ENCODE measurements around the gene SHH. TPM values are rescaled to one million over a fixed set of nuclear protein-coding genes. Genes with fewer than 3 reads are reported as not detected.

SHH gene
- total and polyA plus RNA-seq, 2 of the 13 experiments (the other 11 are each of a cell fraction or from before 2014, with no cell fraction given): 1.9 to 3.4 TPM

GRCh38 chr7:155790666-155791065, 21.6 kb downstream of the SHH start:
- H3K79me2 ChIP-seq (ENCODE audit: insufficient read depth, low read length): no peaks in the 10 kb centered on the region
- no peak overlapping the region for H3K9ac ChIP-seq (ENCODE audit: insufficient read depth, low read depth, low read length)
- no peak overlapping the region for H3K27ac ChIP-seq (ENCODE audit: extremely low read length, insufficient read depth, low read length)
- peaks cover 2 to 5% of the 10 kb centered on the region in 2 experiments; a peak in 2 of 5 replicates for H3K27me3 ChIP-seq (ENCODE audit: control insufficient read depth in 1 of 2, insufficient read depth in 2 of 2, low read length in 2 of 2)
- 20% methylated on average over 8 of the region's 8 CpGs for WGBS (ENCODE audit: low lambda C conversion rate)
- no peak overlapping the region for H3K4me3 ChIP-seq (replicated peaks in 1 of 3; ENCODE audit: insufficient read depth in 1 of 3, low read depth in 2 of 3, low read length in 3 of 3)
- ATAC-seq (no peak), FAIRE-seq (no peak), DNase-seq (ENCODE audit: low spot score) (no peak)
- H3K9me3 ChIP-seq (ENCODE audit: low read length): no peaks in the 10 kb centered on the region
- H2AFZ ChIP-seq (ENCODE audit: low read length): no peak overlapping the region
- TF ChIP-seq BHLHE40 (IDR thresholded peaks at IDR 0.05; ENCODE audit: low read length) (peak; percentile 70), PAXIP1 (CRISPR knock-in tag; conservative IDR thresholded peaks at IDR 0.05) (0 out of 2 replicates have a peak, but pooled peaks have one; percentile 11), ZNF782 (CRISPR knock-in tag; IDR thresholded peaks at IDR 0.05; ENCODE audit: borderline replicate concordance) (no peak), MAFF (IDR thresholded peaks at IDR 0.05; ENCODE audit: low read depth, low read length) (0 out of 2 replicates have a peak, but pooled peaks have one; percentile 10), KDM6A (CRISPR knock-in tag; IDR thresholded peaks at IDR 0.05; ENCODE audit: low read depth) (no peak), ZNF768 (CRISPR knock-in tag; IDR thresholded peaks at IDR 0.05) (no peak), FOXP1 (IDR thresholded peaks at IDR 0.05) (no peak), FOXP1 (CRISPR knock-in tag; IDR thresholded peaks at IDR 0.05) (0 out of 2 replicates have a peak, but pooled peaks have one; percentile 8), ZBTB43 (CRISPR knock-in tag; conservative IDR thresholded peaks at IDR 0.05) (0 out of 2 replicates have a peak, but pooled peaks have one; percentile 58), MAFK (conservative IDR thresholded peaks at IDR 0.05 in 1 of 2, IDR thresholded peaks at IDR 0.05 in 1 of 2; ENCODE audit: low read length in 2 of 2) (peak; percentile 44 to 45; a peak in 2 of 4 replicates)
- H3K4me1 ChIP-seq (ENCODE audit: insufficient read depth, low read length): peaks cover 34% of the 10 kb centered on the region
- no peaks in the 10 kb centered on the region for H4K20me1 ChIP-seq (ENCODE audit: insufficient read depth, low read length)
- BruUV-seq (replicated peaks): no TSS peak
- no peaks in the 10 kb centered on the region for H3K36me3 ChIP-seq (replicated peaks in 1 of 2; ENCODE audit: control insufficient read depth in 1 of 2, insufficient read depth in 2 of 2, low read length in 2 of 2)
- intact Hi-C loops (cut with micrococcal nuclease; ENCODE audit: unreplicated experiment): no loop called here
- ChIA-PET CTCF (ENCODE audit: low intra/inter-chr PET ratio, low total read pairs) (no interaction called here), POLR2A (no interaction called here)
- H3K4me2 ChIP-seq (ENCODE audit: low read depth, low read length): no peak overlapping the region; the same call in 1 of the 2 replicates
- in situ Hi-C loops (cut with HindIII; ENCODE audit: extremely low pct_ligation_motif_present, low pct_unique_long_range_greater_than_20kb): no loop called here

Measured in HepG2 (cell line).